Activated CD8-positive, alpha-beta memory T cell treated with anti-CD3 and anti-CD28 coated beads, Interleukin-2, amount 50 U/mL, for 1 hour (primary cell): ENCODE results near the gene ATP6V1E1.
"Not testable (repeated sequence)": the region's sequence is repeated elsewhere in the genome, so short reads cannot be mapped to it uniquely, and the experiment has no call there.

Experiments used
- DNase-seq: peaks from one replicate; pipeline ENCODE4 v3.0.0-alpha.2; 2020; ENCODE audit errors: extremely low read depth

The ATP6V1E1 gene

GRCh38 chr22:17628406-17629172 is at the start of gene ATP6V1E1:
TSS of gene ATP6V1E1 (minus strand) at chr22:17628749. CDS start at chr22:17628635, 114 bp downstream.
- peak; percentile 76 for DNase-seq

- DNase-seq, result no peak
These were observed 47.0 kb upstream of the ATP6V1E1 start for GRCh38 chr22:17675584-17675983.

GRCh38 chr22:17674152-17674551 is 45.6 kb upstream of the ATP6V1E1 start:
- no peak for DNase-seq

- no peak for DNase-seq
These were observed 44.0 kb upstream of the ATP6V1E1 start for GRCh38 chr22:17672417-17672991.

- DNase-seq, result not testable (repeated sequence)
These were observed 43.1 kb upstream of the ATP6V1E1 start for GRCh38 chr22:17671521-17672092.

GRCh38 chr22:17665854-17666253 is 37.3 kb upstream of the ATP6V1E1 start:
- DNase-seq, result no peak

GRCh38 chr22:17665248-17665647 is 36.7 kb upstream of the ATP6V1E1 start:
- no peak for DNase-seq

GRCh38 chr22:17664414-17665055 is 36.0 kb upstream of the ATP6V1E1 start:
- no peak for DNase-seq

- no peak for DNase-seq
These were observed 28.4 kb upstream of the ATP6V1E1 start for GRCh38 chr22:17656870-17657395.

- no peak for DNase-seq
These were observed 26.7 kb upstream of the ATP6V1E1 start for GRCh38 chr22:17655289-17655688.

GRCh38 chr22:17648569-17648968 is 20.0 kb upstream of the ATP6V1E1 start:
- no peak for DNase-seq

GRCh38 chr22:17647991-17648390 is 19.4 kb upstream of the ATP6V1E1 start:
- no peak for DNase-seq

GRCh38 chr22:17647452-17647851 is 18.9 kb upstream of the ATP6V1E1 start:
- DNase-seq, result no peak

GRCh38 chr22:17642357-17642756 is 13.8 kb upstream of the ATP6V1E1 start:
- not testable (repeated sequence) for DNase-seq

- no peak for DNase-seq
These were observed 12.7 kb upstream of the ATP6V1E1 start for GRCh38 chr22:17641269-17641668.

- no peak for DNase-seq
These were observed 10.7 kb upstream of the ATP6V1E1 start for GRCh38 chr22:17639247-17639741.

GRCh38 chr22:17638432-17639246 is 10.1 kb upstream of the ATP6V1E1 start, which contains the start of gene BCL2L13:
TSS of gene BCL2L13 (plus strand) at chr22:17638757. CDS start at chr22:17655712, 16,955 bp downstream.
- DNase-seq, result peak; percentile 61

GRCh38 chr22:17638182-17638431 is 9.6 kb upstream of the ATP6V1E1 start:
- DNase-seq, result no peak

GRCh38 chr22:17637490-17638181 is 9.1 kb upstream of the ATP6V1E1 start:
- no peak for DNase-seq

- DNase-seq, result not testable (repeated sequence)
These were observed 8.3 kb upstream of the ATP6V1E1 start for GRCh38 chr22:17636850-17637249.

- DNase-seq, result no peak
These were observed 6.1 kb upstream of the ATP6V1E1 start for GRCh38 chr22:17634696-17635095.
